ENCODE data around the gene MAP3K14. TPM values are rescaled to one million over a fixed set of nuclear protein-coding genes. Genes with fewer than 3 reads are reported as not detected.

MAP3K14 gene
- total RNA-seq, 1 experiment from 2014 or later, result 10.0 TPM

GRCh38 chr17:45324336-45324735 is 7.5 kb upstream of the MAP3K14 start:
- no peak for DNase-seq
- TF ChIP-seq CTCF (IDR thresholded peaks at IDR 0.05; ENCODE audit: insufficient read depth in 1 of 2, low read depth in 1 of 2, low read length in 1 of 2, severe bottlenecking in 1 of 2, unreplicated experiment in 1 of 2), result no peak
- Mint-ChIP-seq H3K27ac (ENCODE audit: unreplicated experiment) (no peak overlapping the region), H3K4me3 (ENCODE audit: unreplicated experiment) (no peak overlapping the region), H3K4me1 (ENCODE audit: low read depth, unreplicated experiment) (peaks cover 18% of the 10 kb centered on the region), H3K9me3 (ENCODE audit: unreplicated experiment) (no peaks in the 10 kb centered on the region), H3K27me3 (ENCODE audit: insufficient read depth, unreplicated experiment) (no peaks in the 10 kb centered on the region), H3K36me3 (ENCODE audit: insufficient read depth, unreplicated experiment) (peaks cover 4% of the 10 kb centered on the region)
- peaks cover 14% of the 10 kb centered on the region for H3K4me1 ChIP-seq
- POLR2A ChIA-PET, result interaction anchor here (0.6 kb wide), 1 partner anchor 23 kb away, joined by 3 read pairs; no protein-coding TSS in a partner anchor
- CTCF ChIA-PET, result no interaction called here
- BruUV-seq (replicated peaks), result no TSS peak
- intact Hi-C loops (cut with micrococcal nuclease; ENCODE audit: unreplicated experiment), result no loop called here
- H3K36me3 ChIP-seq (ENCODE audit: control insufficient read depth, insufficient read depth, low read length), result no peaks in the 10 kb centered on the region
- no peaks in the 10 kb centered on the region for H3K27me3 ChIP-seq (replicated peaks; ENCODE audit: control insufficient read depth, insufficient read depth, low read length)
- H3K4me3 ChIP-seq (ENCODE audit: low read depth, low read length), result no peak overlapping the region
- no peaks in the 10 kb centered on the region for H3K9me3 ChIP-seq

- H3K9me3 ChIP-seq, result no peaks in the 10 kb centered on the region
- no peaks in the 10 kb centered on the region for H3K27me3 Mint-ChIP-seq (ENCODE audit: insufficient read depth, unreplicated experiment)
- DNase-seq, result no peak
- no peaks in the 10 kb centered on the region for H3K36me3 ChIP-seq (ENCODE audit: control insufficient read depth, insufficient read depth, low read length)
- no peaks in the 10 kb centered on the region for H3K27me3 ChIP-seq (replicated peaks; ENCODE audit: control insufficient read depth, insufficient read depth, low read length)
- no peak for TF ChIP-seq CTCF (IDR thresholded peaks at IDR 0.05; ENCODE audit: insufficient read depth in 1 of 2, low read depth in 1 of 2, low read length in 1 of 2, severe bottlenecking in 1 of 2, unreplicated experiment in 1 of 2)
- intact Hi-C loops (cut with micrococcal nuclease; ENCODE audit: unreplicated experiment), result no loop called here
- no peaks in the 10 kb centered on the region for H3K9me3 Mint-ChIP-seq (ENCODE audit: unreplicated experiment)
- no peak overlapping the region for H3K27ac Mint-ChIP-seq (ENCODE audit: unreplicated experiment)
- ChIA-PET POLR2A (no interaction called here), CTCF (no interaction called here)
- no peak overlapping the region for H3K4me3 Mint-ChIP-seq (ENCODE audit: unreplicated experiment)
- H3K4me3 ChIP-seq (ENCODE audit: low read depth, low read length), result no peak overlapping the region
- H3K36me3 Mint-ChIP-seq (ENCODE audit: insufficient read depth, unreplicated experiment), result peaks cover 8% of the 10 kb centered on the region
- H3K4me1 Mint-ChIP-seq (ENCODE audit: low read depth, unreplicated experiment), result peaks cover 18% of the 10 kb centered on the region
- peaks cover 14% of the 10 kb centered on the region for H3K4me1 ChIP-seq
- no TSS peak for BruUV-seq (replicated peaks)
Observed at GRCh38 chr17:45322168-45322567, 5.3 kb upstream of the MAP3K14 start.

DNA sequence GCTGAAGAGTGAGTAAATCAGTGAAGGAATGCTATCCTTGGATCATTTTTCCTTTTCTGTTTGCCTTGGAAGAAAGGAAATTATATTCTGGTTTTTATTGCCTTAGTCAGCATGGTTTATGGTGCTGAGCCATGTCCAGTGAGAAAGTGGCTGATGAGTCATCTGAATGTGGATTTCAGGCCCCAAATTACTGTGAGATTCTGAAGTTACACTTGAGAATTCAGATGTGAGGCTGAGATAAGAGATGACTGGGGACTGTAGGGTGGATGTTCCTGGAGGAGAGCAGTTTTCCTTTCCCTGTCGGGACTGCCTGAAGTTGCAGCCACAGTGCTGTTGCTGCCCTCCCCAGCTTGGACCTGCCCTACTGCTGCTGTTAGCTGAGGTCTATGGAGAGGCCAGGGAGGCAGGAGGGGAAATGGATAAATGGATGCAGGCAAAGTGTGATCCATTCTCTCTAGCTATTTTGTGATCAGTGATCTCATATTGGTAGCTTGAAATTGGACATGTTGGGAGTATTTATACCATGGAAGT is 4.2 kb upstream of the MAP3K14 start:
- no peaks in the 10 kb centered on the region for H3K27me3 ChIP-seq (replicated peaks; ENCODE audit: control insufficient read depth, insufficient read depth, low read length)
- CTCF ChIA-PET, result no interaction called here
- POLR2A ChIA-PET, result no interaction called here

More for the DNA sequence above, 4.2 kb upstream of the MAP3K14 start:
- Mint-ChIP-seq H3K4me3 (ENCODE audit: unreplicated experiment) (peak overlapping the region; percentile 15), H3K36me3 (ENCODE audit: insufficient read depth, unreplicated experiment) (peaks cover 13% of the 10 kb centered on the region), H3K27me3 (ENCODE audit: insufficient read depth, unreplicated experiment) (no peaks in the 10 kb centered on the region), H3K9me3 (ENCODE audit: unreplicated experiment) (no peaks in the 10 kb centered on the region), H3K27ac (ENCODE audit: unreplicated experiment) (peak overlapping the region; percentile 77), H3K4me1 (ENCODE audit: low read depth, unreplicated experiment) (peaks cover 19% of the 10 kb centered on the region)
- Histone ChIP-seq H3K4me1 (peaks cover 14% of the 10 kb centered on the region), H3K4me3 (ENCODE audit: low read depth, low read length) (no peak overlapping the region), H3K36me3 (ENCODE audit: control insufficient read depth, insufficient read depth, low read length) (no peaks in the 10 kb centered on the region), H3K9me3 (no peaks in the 10 kb centered on the region)
- no peak for TF ChIP-seq CTCF (IDR thresholded peaks at IDR 0.05; ENCODE audit: insufficient read depth in 1 of 2, low read depth in 1 of 2, low read length in 1 of 2, severe bottlenecking in 1 of 2, unreplicated experiment in 1 of 2)
- BruUV-seq (replicated peaks), result no TSS peak
- intact Hi-C loops (cut with micrococcal nuclease; ENCODE audit: unreplicated experiment), result no loop called here
- peak in 1 of 2 experiments; percentile 45 for DNase-seq

Measured in Caco-2 (cell line).